AG04450 (cell line): ENCODE data around the gene MACC1. TPM values are rescaled to one million over a fixed set of nuclear protein-coding genes. Genes with fewer than 3 reads are reported as not detected.
"Not testable (repeated sequence)": the region's sequence is repeated elsewhere in the genome, so short reads cannot be mapped to it uniquely, and the experiment has no call there.

ENCODE experiments used
- CTCF ChIA-PET: fragments of 300-600, 350-600 bp; formaldehyde crosslinking; extraction: SDS; loops from one replicate; lab custom pipeline; 2022; ENCODE audit warnings: antibody characterized with exemption, inconsistent platforms; lab: Charles Lee
- POLR2A ChIA-PET: fragments of 350-600 bp; formaldehyde crosslinking; extraction: SDS; loops from one replicate; lab custom pipeline; 2021; ENCODE audit warnings: antibody characterized with exemption, inconsistent platforms; lab: Yijun Ruan, JAX
- DNase-seq: peaks from one replicate; pipeline ENCODE4 v3.0.0-alpha.2; 2011; ENCODE audit warnings: low read depth, low spot score
- H3K27ac ChIP-seq: one replicate; pipeline ENCODE4 v1.5.1; 2012; ENCODE audit warnings: low read depth, low read length, control low read depth
- H3K27me3 ChIP-seq: one replicate; pipeline ENCODE4 v1.6.0; 2012; ENCODE audit warnings: low read length; ENCODE audit not compliant: control insufficient read depth, insufficient read depth
- H3K4me3 ChIP-seq: 2 replicates; pipeline ENCODE4 v1.5.1; 2011; ENCODE audit warnings: mild to moderate bottlenecking, low read depth, low read length, control low read depth
- H3K9me3 ChIP-seq: 2 replicates; pipeline ENCODE4 v1.5.1; 2012; ENCODE audit warnings: low read length; ENCODE audit not compliant: control insufficient read depth, insufficient read depth
- polyA plus RNA-seq: library from polyadenylated mRNA; depleted of rRNA; stranded (reverse); fragments of >200 nt; gene quantifications from 2 replicates; pipeline ENCODE4 v1.2.3, GENCODE V29; 2011
- TF ChIP-seq, protein P1 (sequence below): IDR thresholded peaks from 2 replicates; pipeline ENCODE4 v1.5.1; 2011; ENCODE audit warnings: low read depth, low read length, control low read depth, inconsistent platforms

Gene MACC1
- polyA plus RNA-seq, 1 experiment, result 0.07 TPM

DNA sequence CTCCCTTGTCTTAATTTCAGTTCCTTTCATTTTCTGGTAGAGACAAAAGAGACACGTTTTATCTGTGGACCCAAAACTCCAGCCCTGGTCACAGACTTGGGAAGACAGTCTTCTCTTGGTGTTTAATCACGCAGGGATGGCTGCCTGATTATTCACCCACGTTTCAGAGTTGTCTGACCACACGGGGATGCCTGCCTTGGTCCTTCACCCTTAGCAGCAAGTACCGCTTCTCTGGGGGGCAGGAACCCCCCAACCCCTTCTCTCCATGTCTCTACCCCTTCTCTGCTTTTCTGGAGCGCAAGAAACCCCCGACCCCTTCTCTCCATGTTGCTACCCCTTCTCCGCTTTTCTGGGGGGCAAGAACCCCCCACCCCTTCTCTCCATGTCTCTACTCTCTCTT lies 95.8 kb downstream of the MACC1 start:
- TF ChIP-seq, protein P1, sequence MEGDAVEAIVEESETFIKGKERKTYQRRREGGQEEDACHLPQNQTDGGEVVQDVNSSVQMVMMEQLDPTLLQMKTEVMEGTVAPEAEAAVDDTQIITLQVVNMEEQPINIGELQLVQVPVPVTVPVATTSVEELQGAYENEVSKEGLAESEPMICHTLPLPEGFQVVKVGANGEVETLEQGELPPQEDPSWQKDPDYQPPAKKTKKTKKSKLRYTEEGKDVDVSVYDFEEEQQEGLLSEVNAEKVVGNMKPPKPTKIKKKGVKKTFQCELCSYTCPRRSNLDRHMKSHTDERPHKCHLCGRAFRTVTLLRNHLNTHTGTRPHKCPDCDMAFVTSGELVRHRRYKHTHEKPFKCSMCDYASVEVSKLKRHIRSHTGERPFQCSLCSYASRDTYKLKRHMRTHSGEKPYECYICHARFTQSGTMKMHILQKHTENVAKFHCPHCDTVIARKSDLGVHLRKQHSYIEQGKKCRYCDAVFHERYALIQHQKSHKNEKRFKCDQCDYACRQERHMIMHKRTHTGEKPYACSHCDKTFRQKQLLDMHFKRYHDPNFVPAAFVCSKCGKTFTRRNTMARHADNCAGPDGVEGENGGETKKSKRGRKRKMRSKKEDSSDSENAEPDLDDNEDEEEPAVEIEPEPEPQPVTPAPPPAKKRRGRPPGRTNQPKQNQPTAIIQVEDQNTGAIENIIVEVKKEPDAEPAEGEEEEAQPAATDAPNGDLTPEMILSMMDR, result no peak
- ChIA-PET CTCF (no interaction called here), POLR2A (no interaction called here)
- no peaks in the 10 kb centered on the region for H3K9me3 ChIP-seq
- H3K4me3 ChIP-seq, result no peak overlapping the region
- no peak overlapping the region for H3K27ac ChIP-seq
- DNase-seq, result no peak
- H3K27me3 ChIP-seq, result no peaks in the 10 kb centered on the region

DNA sequence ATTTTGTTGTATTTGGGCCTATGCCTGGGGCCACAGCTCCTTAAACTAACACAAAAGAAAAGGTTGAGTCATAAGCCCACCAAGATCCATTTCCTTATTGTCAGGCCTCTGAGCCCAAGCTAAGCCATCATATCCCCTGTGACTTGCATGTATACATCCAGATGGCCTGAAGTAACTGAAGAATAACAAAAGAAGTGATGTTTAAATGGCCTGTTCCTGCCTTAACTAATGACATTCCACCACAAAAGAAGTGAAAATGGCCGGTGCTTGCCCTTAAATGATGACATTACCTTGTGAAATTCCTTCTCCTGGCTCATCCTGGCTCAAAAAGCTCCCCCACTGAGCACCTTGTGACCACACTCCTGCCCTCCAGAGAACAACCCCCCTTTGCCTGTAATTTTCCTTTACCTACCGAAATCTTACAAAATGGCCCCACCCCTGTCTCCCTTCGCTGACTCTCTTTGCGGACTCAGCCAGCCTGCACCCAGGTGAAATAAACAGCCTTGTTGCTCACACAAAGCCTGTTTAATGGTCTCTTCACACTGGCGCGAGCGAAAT lies 96.5 kb downstream of the MACC1 start:
- H3K4me3 ChIP-seq, CTCF ChIA-PET, H3K27me3 ChIP-seq, DNase-seq, POLR2A ChIA-PET, H3K27ac ChIP-seq, H3K9me3 ChIP-seq: not testable (repeated sequence)

DNA sequence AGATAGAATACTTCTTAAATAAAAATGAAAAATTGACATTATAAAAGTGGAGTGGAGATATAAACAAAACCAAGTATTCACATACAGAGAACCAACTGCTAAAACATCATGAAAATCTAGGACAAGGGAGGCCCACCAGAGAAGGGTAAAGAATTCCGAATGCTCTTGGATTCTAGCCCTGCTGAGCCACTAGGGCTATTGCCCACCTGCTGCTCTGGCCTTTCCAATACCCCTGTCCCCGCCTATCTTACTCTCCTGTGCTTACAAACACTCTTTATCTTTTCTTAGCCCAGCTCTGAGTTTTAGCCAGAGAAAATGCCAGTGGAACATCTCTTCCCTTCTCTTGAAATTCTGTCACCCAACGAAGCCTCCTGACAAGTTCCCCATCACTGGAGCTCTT lies 100.3 kb downstream of the MACC1 start:
- no peak for DNase-seq
- no peak overlapping the region for H3K4me3 ChIP-seq
- CTCF ChIA-PET, result no interaction called here
- TF ChIP-seq, protein P1, result no peak
- H3K27me3 ChIP-seq, result no peaks in the 10 kb centered on the region
- H3K9me3 ChIP-seq, result no peaks in the 10 kb centered on the region
- H3K27ac ChIP-seq, result no peak overlapping the region
- POLR2A ChIA-PET, result no interaction called here

DNA sequence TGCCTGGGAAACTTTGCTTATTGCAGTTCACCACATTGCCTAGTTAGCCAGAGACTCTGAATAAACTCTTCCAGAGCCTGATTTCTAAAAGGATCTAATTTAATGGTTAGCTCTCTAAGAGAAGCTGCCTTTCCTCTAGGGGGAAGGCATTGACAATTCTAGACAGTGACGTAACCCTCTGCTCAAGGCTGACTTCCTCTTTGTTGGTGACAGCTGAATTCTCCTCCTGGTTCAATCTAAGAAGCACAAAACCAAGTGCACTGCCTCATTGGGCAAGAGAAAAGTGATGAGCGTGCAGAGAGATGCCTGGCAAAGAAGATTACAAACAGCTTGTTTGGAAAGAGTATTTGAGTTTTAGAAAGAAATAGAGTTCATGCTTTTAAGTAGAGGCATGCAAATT lies 102.7 kb downstream of the MACC1 start:
- TF ChIP-seq, protein P1, result no peak

DNA sequence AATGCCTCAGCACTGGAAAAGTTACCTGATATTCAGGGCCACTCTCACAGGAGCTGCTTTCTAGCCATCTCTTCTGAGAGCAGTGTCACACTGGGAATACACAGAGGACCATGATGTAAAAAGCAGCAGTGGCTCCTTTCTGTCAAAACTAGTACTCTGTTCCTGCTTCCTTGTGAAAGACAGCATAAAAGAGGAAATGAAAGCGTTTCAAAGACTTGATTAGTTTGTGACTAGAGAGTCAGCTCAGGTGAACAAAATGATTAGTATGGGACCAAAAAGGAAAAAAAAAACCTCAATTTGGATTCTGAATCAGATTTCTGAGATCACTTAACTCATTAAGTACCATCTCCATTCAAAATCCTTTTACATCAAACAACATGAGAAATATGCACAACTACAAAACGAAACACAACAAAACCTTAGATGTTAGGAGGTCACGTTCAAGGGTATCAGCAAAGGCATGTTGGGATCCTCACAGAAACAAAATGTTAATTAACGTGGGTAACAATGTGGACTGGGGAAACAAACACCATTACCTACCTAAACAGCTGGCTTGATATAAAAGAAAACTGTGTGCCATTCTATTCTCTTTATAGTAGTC lies 103.7 kb downstream of the MACC1 start:
- Histone ChIP-seq H3K27me3 (no peaks in the 10 kb centered on the region), H3K27ac (no peak overlapping the region), H3K9me3 (no peaks in the 10 kb centered on the region), H3K4me3 (no peak overlapping the region)
- ChIA-PET CTCF (no interaction called here), POLR2A (no interaction called here)
- TF ChIP-seq, protein P1, result no peak
- no peak for DNase-seq

More for the DNA sequence above, 102.7 kb downstream of the MACC1 start:
- Histone ChIP-seq H3K9me3 (no peaks in the 10 kb centered on the region), H3K27ac (no peak overlapping the region), H3K27me3 (no peaks in the 10 kb centered on the region), H3K4me3 (no peak overlapping the region)
- no peak for DNase-seq
- ChIA-PET POLR2A (no interaction called here), CTCF (interaction anchor here (0.8 kb wide), 1 partner anchor 132 kb away, joined by 6 read pairs; no protein-coding TSS in a partner anchor)
